HFFc6 (cell line): ENCODE measurements around the gene MMP23B. TPM values are rescaled to one million over a fixed set of nuclear protein-coding genes. Genes with fewer than 3 reads are reported as not detected.
"Not testable (repeated sequence)": the region's sequence is repeated elsewhere in the genome, so short reads cannot be mapped to it uniquely, and the experiment has no call there.

Experiments used
- DNase-seq: peaks from one replicate; pipeline ENCODE4 v3.0.0-alpha.2; 2018
- H3K27ac Mint-ChIP-seq: 2 replicates; pipeline ENCODE4 v1.8.0; 2020; ENCODE audit warnings: mild to moderate bottlenecking, mixed read lengths
- H3K27me3 Mint-ChIP-seq: 2 replicates; pipeline ENCODE4 v1.8.0; 2021; ENCODE audit warnings: mild to moderate bottlenecking, moderate library complexity, mixed read lengths; ENCODE audit not compliant: insufficient read depth
- H3K36me3 Mint-ChIP-seq: 2 replicates; pipeline ENCODE4 v1.8.0; 2021; ENCODE audit warnings: low read depth, mixed read lengths
- H3K4me1 Mint-ChIP-seq: 2 replicates; pipeline ENCODE4 v1.8.0; 2020; ENCODE audit warnings: low read depth, mixed read lengths
- H3K4me3 Mint-ChIP-seq: 2 replicates; pipeline ENCODE4 v1.8.0; 2020; ENCODE audit warnings: mild to moderate bottlenecking, moderate library complexity, mixed read lengths
- H3K9me3 Mint-ChIP-seq: 2 replicates; pipeline ENCODE4 v1.8.0; 2020; ENCODE audit warnings: mild to moderate bottlenecking, mixed read lengths
- total RNA-seq, 6 experiments: library from RNA; stranded (reverse); fragmentation: NEBNext Ultra II Directional; extraction: Animal tissue kit (Norgen Biotek cat#: 25700); gene quantifications; 2 replicates in 1 of 6; 3 replicates in 5 of 6; pipeline ENCODE4 v1.2.3, GENCODE V29; 2021
- TF ChIP-seq, protein P1 (sequence below): fragments of 200-600 bp; sonication (generic); IDR thresholded peaks from 2 replicates; pipeline ENCODE4 v1.5.0; 2021; ENCODE audit warnings: antibody characterized with exemption, mild to moderate bottlenecking

MMP23B gene
- total RNA-seq, 6 experiments from 2014 or later: 2.8 to 7.1 (median 5.1) TPM

DNA sequence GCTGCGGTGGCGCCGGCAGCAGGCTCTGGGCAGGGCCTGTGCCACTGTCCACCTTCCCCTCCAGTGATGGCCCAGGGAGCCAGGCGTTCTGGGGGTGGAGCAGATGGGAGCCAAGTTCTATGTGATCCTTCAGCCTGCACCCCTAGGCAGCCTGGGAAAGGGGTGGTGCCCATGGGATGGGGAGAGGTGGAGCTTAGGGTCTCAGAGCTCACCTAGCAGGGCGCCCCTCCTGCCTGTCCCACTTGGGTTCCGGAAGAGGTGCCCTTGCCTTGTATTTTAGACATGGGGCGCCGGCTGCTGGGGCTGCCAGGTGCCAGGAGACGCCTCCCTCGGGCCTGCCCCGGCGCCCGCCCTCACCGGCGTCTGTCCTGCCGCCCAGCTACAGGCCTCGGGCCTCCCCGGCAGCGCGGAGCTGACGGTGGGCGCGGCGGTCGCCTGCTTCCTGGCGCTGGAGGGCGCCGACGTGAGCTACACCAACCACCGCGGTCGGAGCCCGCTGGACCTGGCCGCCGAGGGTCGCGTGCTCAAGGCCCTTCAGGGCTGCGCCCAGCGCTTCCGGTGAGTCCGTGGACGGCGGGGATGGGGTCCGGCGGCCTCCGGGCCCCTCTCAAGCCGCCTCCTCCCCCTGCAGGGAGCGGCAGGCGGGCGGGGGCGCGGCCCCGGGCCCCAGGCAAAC is 3.1 kb upstream of the MMP23B start:
- TF ChIP-seq, protein P1, sequence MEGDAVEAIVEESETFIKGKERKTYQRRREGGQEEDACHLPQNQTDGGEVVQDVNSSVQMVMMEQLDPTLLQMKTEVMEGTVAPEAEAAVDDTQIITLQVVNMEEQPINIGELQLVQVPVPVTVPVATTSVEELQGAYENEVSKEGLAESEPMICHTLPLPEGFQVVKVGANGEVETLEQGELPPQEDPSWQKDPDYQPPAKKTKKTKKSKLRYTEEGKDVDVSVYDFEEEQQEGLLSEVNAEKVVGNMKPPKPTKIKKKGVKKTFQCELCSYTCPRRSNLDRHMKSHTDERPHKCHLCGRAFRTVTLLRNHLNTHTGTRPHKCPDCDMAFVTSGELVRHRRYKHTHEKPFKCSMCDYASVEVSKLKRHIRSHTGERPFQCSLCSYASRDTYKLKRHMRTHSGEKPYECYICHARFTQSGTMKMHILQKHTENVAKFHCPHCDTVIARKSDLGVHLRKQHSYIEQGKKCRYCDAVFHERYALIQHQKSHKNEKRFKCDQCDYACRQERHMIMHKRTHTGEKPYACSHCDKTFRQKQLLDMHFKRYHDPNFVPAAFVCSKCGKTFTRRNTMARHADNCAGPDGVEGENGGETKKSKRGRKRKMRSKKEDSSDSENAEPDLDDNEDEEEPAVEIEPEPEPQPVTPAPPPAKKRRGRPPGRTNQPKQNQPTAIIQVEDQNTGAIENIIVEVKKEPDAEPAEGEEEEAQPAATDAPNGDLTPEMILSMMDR: no peak
- Mint-ChIP-seq H3K9me3 (no peaks in the 10 kb centered on the region), H3K27me3 (peaks cover 1% of the 10 kb centered on the region; the same call in 1 of the 2 replicates), H3K4me1 (no peaks in the 10 kb centered on the region), H3K36me3 (no peaks in the 10 kb centered on the region), H3K4me3 (no peak overlapping the region), H3K27ac (no peak overlapping the region)
- no peak for DNase-seq

DNA sequence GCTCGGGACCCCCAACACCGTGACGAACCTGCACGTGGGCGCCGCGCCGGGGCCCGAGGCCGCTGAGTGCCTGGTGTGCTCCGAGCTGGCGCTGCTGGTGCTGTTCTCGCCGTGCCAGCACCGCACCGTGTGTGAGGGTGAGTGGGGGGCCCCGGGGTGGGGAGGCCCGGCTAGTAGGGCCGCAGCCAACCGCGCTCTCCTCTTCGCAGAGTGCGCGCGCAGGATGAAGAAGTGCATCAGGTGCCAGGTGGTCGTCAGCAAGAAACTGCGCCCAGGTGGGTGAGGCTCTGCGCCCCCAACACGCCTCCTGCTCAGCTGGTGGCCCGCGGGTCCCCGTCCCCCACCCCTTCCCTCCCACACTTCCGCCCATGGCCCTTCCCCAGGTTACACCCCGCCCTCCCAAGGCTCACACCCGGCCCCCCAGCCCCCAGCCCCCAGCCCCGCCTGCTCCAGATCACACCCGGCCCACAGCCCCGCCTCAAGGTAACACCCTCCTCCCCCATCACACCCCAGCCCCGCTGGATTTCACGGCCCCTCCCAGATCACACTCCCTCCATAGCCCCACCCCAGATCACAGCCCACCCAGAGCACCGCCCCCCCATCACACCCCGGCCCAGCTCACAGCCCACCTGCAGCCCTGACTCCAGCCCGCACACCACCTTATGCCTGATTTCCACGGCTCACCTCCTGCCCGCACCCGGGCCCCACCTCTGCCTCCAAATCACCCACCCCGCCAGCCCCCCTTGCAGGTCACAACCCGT is 2.4 kb upstream of the MMP23B start:
- Mint-ChIP-seq H3K27ac (no peak overlapping the region), H3K36me3 (no peaks in the 10 kb centered on the region), H3K27me3 (peaks cover 1% of the 10 kb centered on the region; the same call in 1 of the 2 replicates), H3K4me1 (no peaks in the 10 kb centered on the region), H3K4me3 (no peak overlapping the region), H3K9me3 (no peaks in the 10 kb centered on the region)
- TF ChIP-seq, protein P1: no peak
- no peak for DNase-seq

DNA sequence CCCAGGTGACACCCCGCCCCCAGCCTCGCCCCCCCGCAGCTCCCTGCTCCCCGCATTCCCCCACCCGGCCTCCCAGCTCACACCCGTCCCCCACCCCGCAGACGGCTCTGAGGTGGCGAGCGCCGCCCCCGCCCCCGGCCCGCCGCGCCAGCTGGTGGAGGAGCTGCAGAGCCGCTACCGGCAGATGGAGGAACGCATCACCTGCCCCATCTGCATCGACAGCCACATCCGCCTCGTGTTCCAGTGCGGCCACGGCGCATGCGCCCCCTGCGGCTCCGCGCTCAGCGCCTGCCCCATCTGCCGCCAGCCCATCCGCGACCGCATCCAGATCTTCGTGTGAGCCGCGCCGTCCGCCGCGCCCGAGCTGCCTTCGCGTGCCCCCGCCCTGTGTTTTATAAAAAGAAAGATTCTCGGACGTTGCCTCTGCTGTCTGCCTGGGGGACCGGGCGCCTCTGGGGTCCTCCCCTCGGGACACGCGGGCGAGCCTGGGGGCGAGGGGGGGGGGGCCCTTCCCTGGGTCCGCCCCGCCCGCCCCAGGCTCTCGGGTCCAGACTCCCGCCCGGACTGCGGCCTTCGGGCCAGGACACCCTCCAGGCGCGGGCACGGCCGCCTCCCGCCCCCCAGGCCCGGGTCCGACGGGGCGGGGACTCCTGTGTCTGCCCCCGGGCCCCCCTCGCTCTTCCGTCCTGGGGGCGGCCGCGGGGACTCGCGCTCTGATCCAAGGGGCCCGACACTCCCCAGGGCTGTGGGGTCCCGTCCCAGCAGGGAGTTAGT is 1.6 kb upstream of the MMP23B start:
- no peak overlapping the region for H3K4me3 Mint-ChIP-seq
- no peaks in the 10 kb centered on the region for H3K9me3 Mint-ChIP-seq
- no peaks in the 10 kb centered on the region for H3K4me1 Mint-ChIP-seq
- no peak overlapping the region for H3K27ac Mint-ChIP-seq
- TF ChIP-seq, protein P1: no peak
- H3K27me3 Mint-ChIP-seq: peaks cover 1% of the 10 kb centered on the region; the same call in 1 of the 2 replicates
- DNase-seq: no peak
- H3K36me3 Mint-ChIP-seq: no peaks in the 10 kb centered on the region

DNA sequence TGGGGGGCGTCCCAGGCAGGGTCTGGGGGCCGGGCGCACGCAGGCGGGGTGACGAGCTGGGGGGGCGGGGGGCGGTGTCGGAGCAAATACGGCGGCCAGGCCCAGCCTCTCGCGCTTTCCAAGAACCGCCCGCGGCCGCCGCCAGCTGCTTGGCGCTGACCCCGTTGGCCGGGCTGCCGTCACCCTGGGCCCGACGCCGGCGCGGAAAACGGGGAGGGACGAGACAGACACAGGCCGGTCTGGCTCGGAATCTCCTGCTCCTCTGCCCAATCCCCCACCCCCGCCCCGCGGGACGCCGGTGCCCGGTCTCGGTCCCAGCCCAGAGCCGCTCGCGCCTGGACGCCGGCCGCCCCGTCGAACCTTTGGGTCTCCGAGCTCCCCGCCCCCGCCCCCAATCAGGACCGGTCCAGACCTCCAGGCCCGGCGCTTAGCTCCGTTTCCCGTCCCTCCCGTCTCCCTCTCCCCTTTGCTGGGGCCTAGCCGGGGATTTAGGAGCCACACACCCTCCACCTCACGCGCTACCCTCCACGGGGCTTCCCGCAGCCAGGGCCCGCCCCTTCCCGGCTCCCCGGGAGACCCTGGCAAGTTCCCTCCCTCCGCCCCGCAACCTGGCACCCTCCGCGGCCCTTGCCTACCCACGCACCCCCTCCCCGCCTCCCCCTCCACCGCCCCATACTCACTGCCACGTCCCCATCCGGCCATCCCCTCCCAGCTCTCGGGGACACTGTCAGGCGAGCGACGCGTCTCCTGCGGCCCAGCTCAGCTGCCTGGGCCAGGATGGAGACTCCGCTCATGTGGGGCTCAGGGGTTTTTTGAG is 800 bp upstream of the MMP23B start:
- no peak for DNase-seq
- H3K4me1 Mint-ChIP-seq: no peaks in the 10 kb centered on the region
- H3K27me3 Mint-ChIP-seq: peaks cover 1% of the 10 kb centered on the region; the same call in 1 of the 2 replicates
- H3K36me3 Mint-ChIP-seq: no peaks in the 10 kb centered on the region
- TF ChIP-seq, protein P1: no peak
- no peak overlapping the region for H3K27ac Mint-ChIP-seq
- no peak overlapping the region for H3K4me3 Mint-ChIP-seq
- no peaks in the 10 kb centered on the region for H3K9me3 Mint-ChIP-seq

DNA sequence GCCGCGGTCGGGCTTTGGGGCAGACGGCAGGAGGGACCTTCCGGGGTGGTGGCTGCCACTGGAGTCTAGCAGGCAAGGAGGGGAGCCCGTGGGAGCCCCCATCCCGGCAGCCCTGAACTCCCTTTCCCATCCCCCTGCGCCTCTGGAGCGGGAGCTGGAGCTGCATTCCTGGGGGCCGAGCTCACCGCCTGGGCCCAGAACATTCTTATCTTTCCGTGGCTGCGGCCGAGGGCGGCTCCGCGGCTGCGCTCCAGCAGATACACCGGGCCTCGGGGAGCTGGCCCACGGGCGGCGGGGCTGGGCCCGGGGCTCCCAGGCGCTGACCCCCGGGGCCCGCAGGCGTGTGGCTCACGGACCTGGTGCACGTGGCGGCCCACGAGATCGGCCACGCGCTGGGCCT is 1.4 kb downstream of the MMP23B start:
- H3K27me3 Mint-ChIP-seq, H3K27ac Mint-ChIP-seq: not testable (repeated sequence)

DNA sequence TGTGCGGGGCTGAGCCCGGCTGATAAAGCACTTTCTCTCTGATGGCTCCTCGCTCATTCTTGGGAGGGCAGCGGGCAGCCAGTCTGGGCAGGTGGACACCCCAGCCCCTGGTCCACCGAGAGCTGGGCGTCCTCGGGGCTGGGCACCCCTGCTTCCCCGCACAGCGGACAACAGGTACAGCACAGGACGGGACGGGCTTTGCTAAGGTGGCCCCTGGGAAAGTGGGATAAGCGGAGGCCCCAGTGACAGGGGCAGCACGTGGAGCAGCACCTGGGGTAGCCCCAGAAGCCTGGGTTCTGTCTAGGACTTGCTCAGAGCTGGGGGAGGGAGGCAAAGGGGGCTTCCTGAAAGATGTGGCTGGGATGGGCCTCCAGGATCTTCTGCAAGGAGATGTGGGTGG is 2.6 kb downstream of the MMP23B start:
- H3K27ac Mint-ChIP-seq, H3K27me3 Mint-ChIP-seq, H3K4me1 Mint-ChIP-seq, DNase-seq, H3K9me3 Mint-ChIP-seq, H3K4me3 Mint-ChIP-seq, H3K36me3 Mint-ChIP-seq: not testable (repeated sequence)

More for the DNA sequence above, 1.4 kb downstream of the MMP23B start:
- not testable (repeated sequence) for H3K36me3 Mint-ChIP-seq, H3K4me3 Mint-ChIP-seq, H3K9me3 Mint-ChIP-seq, H3K4me1 Mint-ChIP-seq, DNase-seq

DNA sequence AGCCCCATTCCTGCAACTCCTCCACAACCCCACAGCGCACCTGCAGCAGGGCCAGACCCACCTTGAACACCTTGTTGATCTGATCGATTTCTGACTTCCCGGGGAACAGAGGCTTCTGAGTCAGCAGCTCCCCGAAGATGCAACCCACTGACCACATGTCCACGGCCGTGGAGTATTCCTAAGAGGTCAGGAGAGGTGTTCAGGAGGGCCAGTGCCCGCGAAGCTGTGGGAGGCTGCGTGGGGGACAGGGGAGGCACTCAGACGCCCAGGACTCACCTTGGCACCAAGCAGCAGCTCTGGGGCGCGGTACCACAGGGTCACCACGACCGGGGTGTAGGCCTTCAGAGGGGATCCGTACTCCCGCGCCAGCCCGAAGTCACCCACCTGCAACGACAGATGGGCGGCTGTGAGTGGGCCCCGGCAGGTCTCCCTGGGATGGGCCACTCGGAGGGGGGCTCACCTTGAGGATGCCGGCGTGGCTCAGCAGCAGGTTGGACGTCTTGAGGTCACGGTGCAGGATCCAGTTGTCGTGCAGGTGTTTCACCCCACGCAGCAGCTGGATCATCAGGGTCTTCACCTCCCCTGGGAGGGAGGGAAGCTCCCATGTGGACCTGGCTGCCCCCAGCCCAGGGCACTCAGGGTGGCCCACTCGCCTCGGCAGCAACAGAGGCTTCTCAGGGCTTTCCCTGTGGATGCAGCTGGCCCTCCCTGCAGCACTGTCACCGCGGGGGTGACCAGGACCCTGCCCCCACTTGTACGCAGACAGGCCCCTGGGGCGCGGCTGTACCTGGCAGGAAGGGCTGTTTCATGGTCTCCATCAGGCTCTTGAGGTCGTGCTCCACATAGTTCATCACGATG is 4.9 kb downstream of the MMP23B start:
- H3K9me3 Mint-ChIP-seq, H3K36me3 Mint-ChIP-seq, H3K4me1 Mint-ChIP-seq, DNase-seq, H3K27ac Mint-ChIP-seq, H3K4me3 Mint-ChIP-seq, H3K27me3 Mint-ChIP-seq: not testable (repeated sequence)

DNA sequence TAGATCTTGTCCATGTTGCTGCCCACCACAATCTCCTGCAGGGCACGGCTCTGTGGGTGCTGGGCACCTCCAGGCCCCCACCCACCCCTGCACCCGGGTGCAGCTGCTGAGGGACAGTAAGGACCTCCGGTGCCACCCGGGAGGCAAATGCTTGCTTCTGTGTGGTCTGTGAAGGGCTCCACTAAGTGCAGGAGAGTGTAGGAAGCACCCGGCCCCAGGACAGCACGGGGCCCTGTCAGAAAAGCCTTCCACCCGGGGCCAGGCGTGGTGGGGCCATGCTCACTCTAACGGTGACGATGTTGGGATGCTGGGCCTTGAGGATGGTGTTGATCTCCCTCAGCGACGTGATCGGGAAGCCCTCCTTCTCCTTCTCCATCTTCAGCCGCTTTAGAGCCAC is 5.5 kb downstream of the MMP23B start:
- H3K4me3 Mint-ChIP-seq, H3K36me3 Mint-ChIP-seq, DNase-seq: not testable (repeated sequence)

More for the DNA sequence above, 5.5 kb downstream of the MMP23B start:
- H3K9me3 Mint-ChIP-seq, H3K4me1 Mint-ChIP-seq, H3K27me3 Mint-ChIP-seq, H3K27ac Mint-ChIP-seq: not testable (repeated sequence)
